Endodermal cell (in vitro differentiated cells): Measurements from ENCODE around the gene GATB. TPM values are rescaled to one million over a fixed set of nuclear protein-coding genes. Genes with fewer than 3 reads are reported as not detected.

ENCODE experiments used
- DNase-seq: peaks from one replicate; pipeline ENCODE4 v3.0.0-alpha.2; 2017
- H3K27ac ChIP-seq: 2 replicates; pipeline ENCODE4 v1.5.1; 2013; ENCODE audit warnings: mild to moderate bottlenecking, low read depth, low read length, moderate library complexity
- H3K27me3 ChIP-seq: 2 replicates; pipeline ENCODE4 v1.6.1; 2013; ENCODE audit warnings: mild to moderate bottlenecking, low read length, moderate library complexity; ENCODE audit not compliant: insufficient read depth, control insufficient read depth, poor library complexity, severe bottlenecking
- H3K36me3 ChIP-seq: 2 replicates; pipeline ENCODE4 v1.7.0; 2013; ENCODE audit warnings: mild to moderate bottlenecking, low read length, moderate library complexity; ENCODE audit not compliant: control insufficient read depth, insufficient read depth
- H3K4me1 ChIP-seq: one replicate; pipeline ENCODE4 v1.7.0; 2013; ENCODE audit warnings: low read length; ENCODE audit not compliant: control insufficient read depth, insufficient read depth
- H3K4me3 ChIP-seq: 2 replicates; pipeline ENCODE4 v1.5.1; 2013; ENCODE audit warnings: mild to moderate bottlenecking, low read length, moderate library complexity
- H3K9ac ChIP-seq: 2 replicates; pipeline ENCODE4 v1.6.1; 2013; ENCODE audit warnings: mild to moderate bottlenecking, low read length, moderate library complexity; ENCODE audit not compliant: poor library complexity, severe bottlenecking; ENCODE audit errors: extremely low read depth
- H3K9me3 ChIP-seq: 2 replicates; pipeline ENCODE4 v1.6.1; 2013; ENCODE audit warnings: mild to moderate bottlenecking, low read length, moderate library complexity; ENCODE audit not compliant: control insufficient read depth
- H3K27ac Mint-ChIP-seq: 2 replicates; pipeline ENCODE4 v1.8.0; 2020; ENCODE audit warnings: mixed read lengths
- H3K27me3 Mint-ChIP-seq: 2 replicates; pipeline ENCODE4 v1.8.0; 2021; ENCODE audit warnings: mild to moderate bottlenecking, mixed read lengths; ENCODE audit not compliant: insufficient read depth
- H3K36me3 Mint-ChIP-seq: 2 replicates; pipeline ENCODE4 v1.8.0; 2020; ENCODE audit warnings: low read depth, mixed read lengths
- H3K4me1 Mint-ChIP-seq: 2 replicates; pipeline ENCODE4 v1.8.0; 2020; ENCODE audit warnings: mixed read lengths
- H3K4me3 Mint-ChIP-seq: 2 replicates; pipeline ENCODE4 v1.8.0; 2020; ENCODE audit warnings: mild to moderate bottlenecking, moderate library complexity, mixed read lengths
- H3K9me3 Mint-ChIP-seq: 2 replicates; pipeline ENCODE4 v1.8.0; 2020; ENCODE audit warnings: mild to moderate bottlenecking, mixed read lengths
- CTCF ChIP-seq: fragments of 200-600 bp; sonication (generic); conservative IDR thresholded peaks from 2 replicates; pipeline ENCODE4 v1.5.0; 2021; ENCODE audit warnings: antibody characterized with exemption, mild to moderate bottlenecking
- WGBS, 2 experiments: methylation state at CpG; one replicate each; pipeline versions ENCODE4 v1.1.5 to v1.1.7; 2013; ENCODE audit warnings: missing lambda C conversion rate in 2 of 2, mixed read lengths in 1 of 2; ENCODE audit not compliant: insufficient coverage in 1 of 2, insufficient read length in 1 of 2; 5-methylcytosine and 5-hydroxymethylcytosine counted together
- total RNA-seq, 2 donors: library from RNA; stranded (reverse); fragmentation: NEBNext Ultra II Directional in 1 of 2; extraction: Animal tissue kit (Norgen Biotek cat#: 25700) in 1 of 2; gene quantifications; 2 replicates in 1 of 2; 3 replicates in 1 of 2; pipeline ENCODE4 v1.2.1, GENCODE V29; 2021

GATB gene
- total RNA-seq, 2 donors from 2014 or later = 18.3 to 20.5 TPM

GRCh38 chr4:151772274-151772673, 11.5 kb upstream of the GATB start:
- H3K27ac Mint-ChIP-seq = no peak overlapping the region

GRCh38 chr4:151771664-151772063, 10.9 kb upstream of the GATB start:
- Mint-ChIP-seq H3K9me3 (peaks cover 33% of the 10 kb centered on the region), H3K4me3 (no peak overlapping the region), H3K36me3 (no peaks in the 10 kb centered on the region), H3K4me1 (no peaks in the 10 kb centered on the region), H3K27ac (no peak overlapping the region), H3K27me3 (peaks cover 5% of the 10 kb centered on the region)
- Histone ChIP-seq H3K4me1 (no peaks in the 10 kb centered on the region), H3K4me3 (no peak overlapping the region), H3K9ac (no peak overlapping the region), H3K27ac (no peak overlapping the region), H3K9me3 (peaks cover 24% of the 10 kb centered on the region), H3K27me3 (no peaks in the 10 kb centered on the region), H3K36me3 (no peaks in the 10 kb centered on the region)
- WGBS, 2 experiments = 91 to 92% methylated on average over 5 of the region's 5 CpGs
- DNase-seq = no peak
- no peak for TF ChIP-seq CTCF

More at GRCh38 chr4:151772274-151772673, 11.5 kb upstream of the GATB start:
- Mint-ChIP-seq H3K4me1 (no peaks in the 10 kb centered on the region), H3K27me3 (peaks cover 5% of the 10 kb centered on the region), H3K9me3 (peaks cover 33% of the 10 kb centered on the region), H3K4me3 (no peak overlapping the region), H3K36me3 (no peaks in the 10 kb centered on the region)
- Histone ChIP-seq H3K9ac (no peak overlapping the region), H3K4me1 (no peaks in the 10 kb centered on the region), H3K9me3 (peaks cover 24% of the 10 kb centered on the region), H3K36me3 (no peaks in the 10 kb centered on the region), H3K4me3 (no peak overlapping the region), H3K27me3 (no peaks in the 10 kb centered on the region), H3K27ac (no peak overlapping the region)
- no peak for DNase-seq
- 86 to 94% methylated on average over 3 of the region's 3 CpGs for WGBS, 2 experiments
- no peak for TF ChIP-seq CTCF

DNA sequence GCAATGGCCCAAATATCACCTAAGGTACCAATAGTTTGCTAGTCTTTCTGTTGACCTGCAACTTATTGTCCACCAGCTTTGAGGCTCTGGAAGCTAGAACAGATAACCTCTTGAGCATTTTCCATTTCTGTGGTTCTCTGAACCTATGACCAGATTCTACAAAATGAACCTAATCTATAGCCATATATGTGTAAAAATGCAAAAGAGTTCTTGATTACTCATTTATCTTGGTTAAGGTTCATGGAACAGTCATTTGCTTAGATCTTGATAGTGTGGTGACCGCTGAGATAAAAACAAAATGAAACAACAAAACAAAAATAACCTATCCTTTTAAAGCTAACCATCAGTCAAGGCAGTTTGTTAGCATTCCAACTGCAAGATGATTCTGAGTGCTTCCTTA, 9.3 kb upstream of the GATB start:
- peaks cover 5% of the 10 kb centered on the region for H3K27me3 Mint-ChIP-seq
- no peak overlapping the region for H3K4me3 Mint-ChIP-seq
- no peak overlapping the region for H3K27ac ChIP-seq
- H3K27ac Mint-ChIP-seq = no peak overlapping the region
- H3K36me3 Mint-ChIP-seq = no peaks in the 10 kb centered on the region
- peaks cover 20% of the 10 kb centered on the region for H3K9me3 ChIP-seq
- no peak for DNase-seq
- no peak overlapping the region for H3K4me3 ChIP-seq
- no peaks in the 10 kb centered on the region for H3K4me1 Mint-ChIP-seq
- peaks cover 20% of the 10 kb centered on the region for H3K9me3 Mint-ChIP-seq
- H3K27me3 ChIP-seq = no peaks in the 10 kb centered on the region
- no peak overlapping the region for H3K9ac ChIP-seq
- no peaks in the 10 kb centered on the region for H3K4me1 ChIP-seq
- no peak for TF ChIP-seq CTCF
- H3K36me3 ChIP-seq = no peaks in the 10 kb centered on the region
- 86% methylated on average over 1 of the region's 1 CpG; no CpG with 5 or more reads in 1 of the 2 experiments for WGBS, 2 experiments
